Iris pigment epithelial cell (primary cell): Measurements from ENCODE around the gene ANKRD1.

Experiments
- DNase-seq: peaks from one replicate; pipeline ENCODE4 v3.0.0-alpha.2; 2011; ENCODE audit warnings: low read depth

Gene ANKRD1

DNA sequence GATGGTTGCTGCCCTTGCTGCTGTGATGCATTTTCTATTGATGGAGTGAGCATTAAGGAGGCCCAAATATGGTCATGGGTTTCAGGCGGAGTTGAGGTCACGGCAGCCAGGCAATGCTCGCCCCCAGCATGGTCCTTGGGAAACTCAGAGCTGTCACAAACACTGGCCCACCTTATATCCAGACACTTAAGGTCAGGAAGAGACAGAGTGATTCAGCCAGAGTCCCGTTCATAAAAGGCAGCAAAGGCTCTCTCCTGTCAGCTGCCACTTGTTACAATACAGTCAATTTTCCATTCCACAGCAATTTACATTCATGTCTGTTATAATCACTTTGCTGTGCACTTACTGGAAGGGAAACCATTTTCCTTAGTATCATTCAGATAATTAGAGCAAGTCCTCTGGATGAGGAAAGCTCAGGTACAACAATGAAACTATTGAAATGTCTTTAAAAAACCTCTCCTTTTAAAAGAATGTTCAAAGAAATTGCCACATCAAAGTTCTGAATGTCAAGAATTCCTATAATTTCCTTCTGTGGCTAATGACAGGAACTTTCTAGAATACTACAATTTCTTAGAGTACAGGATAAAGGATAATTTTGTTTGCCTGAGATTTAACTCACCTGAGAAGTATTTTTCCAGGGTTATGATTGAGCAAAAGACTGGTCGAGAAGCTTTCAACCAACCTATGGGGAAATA lies 14.8 kb upstream of the ANKRD1 start:
- no peak for DNase-seq

DNA sequence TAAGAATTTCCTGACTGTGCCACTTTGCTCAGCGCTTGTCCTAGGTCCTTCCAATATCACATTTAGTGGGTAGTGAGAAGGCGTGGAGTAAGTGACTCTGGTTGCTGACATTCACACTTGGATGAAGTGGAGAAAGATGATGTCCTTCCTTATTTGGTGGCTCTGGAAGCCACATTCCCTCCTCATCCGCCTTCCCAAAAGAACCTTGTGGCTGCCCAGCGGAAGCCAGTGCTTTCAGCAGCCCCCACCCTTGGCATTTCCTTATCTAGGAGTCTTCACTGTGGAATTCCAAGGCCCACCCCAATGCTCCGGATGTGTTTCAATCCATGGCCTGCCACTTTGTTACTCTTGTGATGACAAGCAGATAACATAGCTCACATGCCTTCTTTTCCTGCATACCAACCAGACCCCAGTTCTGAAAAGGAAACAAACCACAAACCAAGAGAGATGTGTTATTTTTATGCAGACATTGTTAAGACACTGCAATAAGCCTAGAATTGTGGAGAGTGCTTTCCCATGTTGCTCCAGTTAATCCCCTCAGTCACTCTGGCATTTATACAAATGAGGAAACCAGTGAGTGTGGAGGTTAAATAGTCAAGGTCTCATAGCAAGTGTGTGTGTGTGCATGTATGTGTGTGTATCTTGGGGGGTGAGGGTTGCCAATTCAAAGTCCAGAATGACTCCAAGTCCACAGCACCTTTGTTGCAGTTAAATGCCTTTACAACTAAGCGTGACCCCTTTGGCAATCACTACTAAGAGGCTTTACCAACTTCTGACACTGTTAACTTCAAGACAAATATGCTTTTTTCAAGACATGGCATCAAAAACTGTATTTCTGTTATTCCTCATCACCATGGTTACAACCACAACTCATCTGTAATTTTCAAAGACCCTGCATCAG lies 10.3 kb upstream of the ANKRD1 start:
- peak; percentile 91 for DNase-seq

DNA sequence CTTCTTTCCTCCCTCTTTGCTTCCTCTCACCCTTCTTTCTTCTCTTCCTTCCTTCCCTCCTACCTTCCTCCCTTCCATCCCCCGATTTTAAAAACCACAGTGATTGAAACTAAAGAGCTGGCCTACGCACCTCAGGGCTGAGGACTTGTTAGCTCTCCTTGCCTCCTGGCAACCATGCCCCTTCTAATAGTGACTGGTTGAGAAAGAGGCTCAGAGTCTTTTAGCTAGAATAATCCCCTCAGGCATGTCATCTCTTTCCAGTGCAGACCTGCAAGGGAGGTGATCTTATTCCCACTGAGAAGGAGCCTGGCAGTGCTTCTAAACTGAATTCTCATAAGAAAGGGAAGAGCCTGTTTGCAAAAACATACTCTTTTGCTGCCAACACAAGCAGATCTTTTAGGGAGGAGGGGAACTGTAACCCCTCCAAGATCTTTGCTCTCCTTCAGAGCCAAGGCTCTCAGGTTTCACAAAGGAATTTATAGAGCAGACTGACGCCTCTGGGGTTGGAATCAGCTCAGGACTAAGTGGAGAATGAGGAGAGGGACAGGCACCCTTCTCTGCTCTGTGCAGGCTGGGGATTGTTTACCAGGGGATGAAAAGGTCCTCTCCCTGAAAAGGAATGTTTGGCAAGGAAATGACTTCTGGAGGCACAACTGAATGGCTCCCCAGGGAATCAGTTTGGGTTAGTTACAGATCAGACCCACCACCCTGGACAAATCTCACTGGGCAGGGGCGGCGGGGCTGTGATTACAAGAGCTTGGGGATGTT lies 9.4 kb upstream of the ANKRD1 start:
- peak; percentile 87 for DNase-seq

DNA sequence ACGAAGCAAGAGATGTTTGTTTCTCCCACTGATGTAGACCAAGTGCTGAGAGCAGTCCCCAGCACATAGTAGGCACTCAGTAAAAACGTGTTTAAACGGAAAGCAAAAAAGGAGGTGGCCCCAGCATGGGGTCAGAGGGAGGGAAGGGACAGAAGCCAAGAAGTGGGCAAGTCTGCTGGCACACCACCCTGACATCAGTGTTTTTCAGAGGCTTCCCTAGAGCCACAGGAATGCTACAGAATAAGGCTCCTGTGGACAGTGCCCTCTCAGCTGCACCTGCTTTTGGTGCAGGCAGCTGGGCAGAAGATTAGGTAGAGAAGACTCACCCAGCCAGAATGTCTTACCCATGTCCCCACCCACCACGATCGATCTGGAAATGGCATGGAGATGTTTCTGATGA lies 8.3 kb upstream of the ANKRD1 start:
- DNase-seq: no peak

DNA sequence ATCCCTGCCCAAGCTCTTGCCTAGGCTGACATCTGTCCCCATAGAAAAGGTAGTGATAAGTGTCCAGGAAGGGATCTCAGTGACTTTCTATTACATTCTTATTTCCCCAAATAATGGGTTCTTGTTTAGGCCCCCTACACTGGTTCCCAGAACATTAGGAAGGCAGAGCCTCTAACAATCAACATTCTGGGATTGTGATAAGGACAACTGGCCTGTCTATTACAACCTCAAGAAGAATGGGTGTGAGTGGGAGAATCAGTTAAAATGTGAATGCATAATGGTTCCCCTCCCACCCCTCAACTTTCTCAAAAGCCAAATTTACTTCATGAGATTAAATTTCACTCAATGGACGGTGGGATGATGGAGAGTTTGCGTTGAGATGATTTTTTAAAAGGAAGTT lies 6.4 kb upstream of the ANKRD1 start:
- no peak for DNase-seq

DNA sequence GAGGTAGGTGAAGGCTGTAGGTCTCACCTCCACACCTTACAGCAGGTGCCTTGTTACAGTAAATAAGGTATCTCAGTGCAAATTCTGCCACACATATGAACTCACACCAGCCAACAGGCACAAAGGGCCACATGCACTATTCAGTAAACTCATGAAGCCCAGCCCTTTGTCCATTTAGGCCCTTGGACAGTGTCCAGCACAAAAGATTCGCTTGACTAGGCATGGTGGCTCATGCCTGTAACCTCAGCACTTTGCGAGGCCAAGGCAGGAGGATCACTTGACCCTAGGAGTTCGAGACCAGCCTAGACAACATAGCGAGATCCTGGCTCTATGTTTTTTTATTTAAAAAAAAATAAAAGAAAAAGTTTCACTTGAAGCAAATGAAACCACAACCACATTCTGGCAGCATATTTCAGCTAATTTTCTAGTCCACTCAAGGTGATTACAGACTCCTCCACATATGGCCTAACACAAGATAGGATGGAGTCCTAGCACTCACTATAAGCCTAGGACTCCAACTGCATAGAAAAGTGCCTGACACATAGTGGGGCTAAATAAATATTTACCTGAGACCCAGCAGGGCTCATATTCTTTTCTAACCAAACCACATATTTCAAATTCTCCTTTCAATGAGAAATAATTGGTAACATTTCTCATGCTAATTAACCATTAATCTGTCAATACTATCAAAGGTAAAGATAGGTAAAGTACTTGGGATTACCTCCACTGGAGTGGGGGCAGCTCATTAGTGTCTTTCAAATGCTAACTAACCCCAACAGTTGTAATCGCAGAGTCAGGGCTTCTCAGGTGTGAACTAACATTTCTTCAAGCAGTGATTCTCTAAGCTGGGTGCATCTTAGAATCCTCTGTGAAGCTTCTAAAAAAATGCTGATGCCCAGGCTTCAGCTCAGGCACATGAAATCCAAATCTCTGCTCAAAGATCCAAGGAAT lies 4.5 kb upstream of the ANKRD1 start:
- no peak for DNase-seq

DNA sequence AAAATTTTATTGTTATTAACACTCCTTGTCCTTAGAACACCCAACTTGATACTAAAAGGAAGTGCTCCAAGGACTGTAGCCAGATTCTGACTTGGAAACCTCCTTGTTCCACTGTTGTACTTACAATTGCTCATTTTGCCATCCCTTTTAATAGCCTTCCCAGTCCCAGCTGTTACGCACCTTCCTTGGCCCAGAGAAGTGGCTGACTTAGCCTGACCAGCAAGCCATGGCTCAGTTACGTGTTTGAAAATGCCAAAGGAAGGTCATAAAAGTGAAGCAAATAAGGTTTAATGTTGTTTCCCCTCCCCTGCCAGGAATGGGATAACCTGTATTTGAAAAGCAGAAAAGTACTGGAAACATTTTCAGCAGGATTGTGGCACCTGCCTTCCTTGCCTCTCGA lies 3.7 kb upstream of the ANKRD1 start:
- no peak for DNase-seq

DNA sequence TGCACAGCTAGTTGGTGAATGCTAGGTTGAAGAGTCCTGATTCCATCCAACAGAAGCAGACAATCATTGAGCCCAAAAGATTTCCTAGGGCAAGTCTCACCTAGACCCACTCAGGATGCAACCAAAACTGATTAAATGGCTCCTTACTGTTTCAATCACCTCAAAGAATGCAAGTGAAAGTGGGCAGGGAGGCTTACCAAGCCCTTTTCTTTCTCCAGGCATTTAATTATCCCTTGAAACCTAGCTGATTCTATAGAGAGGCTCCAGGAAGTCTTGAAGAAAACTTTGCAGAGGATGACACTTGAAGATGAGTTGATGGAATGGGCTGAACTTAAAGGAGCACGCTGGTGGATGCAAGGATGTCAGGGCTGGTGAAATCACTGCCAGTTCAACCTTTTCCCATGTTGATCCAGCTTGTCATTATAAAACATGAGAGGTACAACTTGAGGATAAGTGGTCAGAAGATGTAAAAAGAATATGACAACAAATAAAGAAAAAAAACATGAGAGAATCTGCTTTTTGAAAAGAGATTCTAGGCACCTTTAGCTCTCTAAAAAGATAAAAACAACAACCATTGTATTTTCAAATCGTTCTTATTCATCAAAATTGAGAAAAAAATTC lies 2.3 kb upstream of the ANKRD1 start:
- no peak for DNase-seq

DNA sequence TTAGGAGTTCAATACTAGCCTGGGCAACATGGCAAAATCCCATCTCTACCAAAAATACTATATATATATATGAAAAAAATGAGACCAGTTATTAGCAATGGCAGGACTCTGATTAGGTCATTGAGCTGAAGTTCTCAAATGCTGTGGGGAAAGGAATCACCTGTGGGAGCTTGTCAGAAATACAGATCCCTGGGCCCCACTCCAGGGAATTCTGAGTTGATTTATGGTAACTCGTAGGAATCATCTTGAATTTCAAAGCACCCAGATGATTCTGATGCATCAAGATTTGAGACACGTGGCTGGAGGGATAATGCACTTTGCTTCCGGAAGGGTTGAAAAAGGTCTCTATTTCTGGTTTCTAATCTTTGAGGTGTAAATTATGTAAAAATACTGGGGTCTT lies 1.0 kb upstream of the ANKRD1 start:
- no peak for DNase-seq

DNA sequence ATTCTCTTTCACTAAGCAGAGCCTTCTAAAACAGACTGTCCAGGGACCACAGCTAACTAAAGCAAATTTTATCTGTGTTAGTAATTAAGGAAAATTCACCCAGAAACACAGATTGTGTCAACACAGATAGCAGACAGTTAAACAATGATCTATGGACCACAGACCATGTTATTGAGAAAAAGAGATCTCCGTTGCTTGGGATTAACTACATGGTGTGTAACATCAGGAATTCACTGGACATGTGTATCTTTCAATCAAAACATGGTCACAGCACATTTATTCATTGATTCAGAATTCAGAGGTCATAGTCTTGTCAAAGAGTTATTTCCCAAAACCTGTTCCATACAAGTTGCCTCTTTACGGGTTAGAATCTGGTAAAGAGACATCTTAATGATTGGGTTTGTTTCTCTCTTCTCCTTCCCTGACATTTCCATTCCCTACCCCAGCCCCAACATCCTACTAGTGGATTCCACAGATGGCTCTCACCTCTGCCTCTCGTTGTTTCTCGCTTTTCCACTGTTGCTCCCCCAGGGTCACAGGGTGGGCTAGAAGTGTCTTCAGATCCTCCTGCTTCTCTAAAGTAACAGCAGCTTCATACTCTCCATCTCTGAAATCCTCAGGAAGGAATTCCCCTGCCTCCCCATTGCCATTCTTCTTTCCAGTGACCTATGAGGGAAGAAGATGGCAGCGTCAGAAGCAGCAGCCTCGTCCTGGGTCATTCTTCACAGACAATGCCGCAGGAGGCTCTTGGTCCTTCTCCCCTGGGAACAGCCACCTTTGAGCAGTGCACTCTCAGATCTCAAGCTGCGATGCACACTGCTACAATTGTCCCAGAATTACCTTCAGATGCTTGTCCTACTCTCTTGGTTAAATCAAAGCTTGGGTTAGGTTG lies 958 bp downstream of the ANKRD1 start:
- no peak for DNase-seq

DNA sequence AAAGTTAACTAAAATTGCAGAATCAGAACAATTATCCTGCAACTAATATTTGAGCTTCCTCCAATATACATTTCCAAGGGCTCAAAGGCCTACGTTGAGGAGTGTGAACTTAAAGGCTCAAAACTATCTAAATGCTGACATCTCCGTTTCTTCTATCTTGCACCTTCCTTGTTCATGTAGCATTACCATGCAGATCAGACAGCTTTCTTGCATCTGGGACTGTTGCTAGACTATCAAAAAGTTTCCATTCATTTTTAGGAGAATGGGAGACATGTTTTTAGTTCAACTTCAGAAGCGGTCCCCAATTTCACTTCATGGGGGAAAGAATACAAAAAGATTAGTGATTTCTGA lies 2.9 kb downstream of the ANKRD1 start:
- DNase-seq: no peak

DNA sequence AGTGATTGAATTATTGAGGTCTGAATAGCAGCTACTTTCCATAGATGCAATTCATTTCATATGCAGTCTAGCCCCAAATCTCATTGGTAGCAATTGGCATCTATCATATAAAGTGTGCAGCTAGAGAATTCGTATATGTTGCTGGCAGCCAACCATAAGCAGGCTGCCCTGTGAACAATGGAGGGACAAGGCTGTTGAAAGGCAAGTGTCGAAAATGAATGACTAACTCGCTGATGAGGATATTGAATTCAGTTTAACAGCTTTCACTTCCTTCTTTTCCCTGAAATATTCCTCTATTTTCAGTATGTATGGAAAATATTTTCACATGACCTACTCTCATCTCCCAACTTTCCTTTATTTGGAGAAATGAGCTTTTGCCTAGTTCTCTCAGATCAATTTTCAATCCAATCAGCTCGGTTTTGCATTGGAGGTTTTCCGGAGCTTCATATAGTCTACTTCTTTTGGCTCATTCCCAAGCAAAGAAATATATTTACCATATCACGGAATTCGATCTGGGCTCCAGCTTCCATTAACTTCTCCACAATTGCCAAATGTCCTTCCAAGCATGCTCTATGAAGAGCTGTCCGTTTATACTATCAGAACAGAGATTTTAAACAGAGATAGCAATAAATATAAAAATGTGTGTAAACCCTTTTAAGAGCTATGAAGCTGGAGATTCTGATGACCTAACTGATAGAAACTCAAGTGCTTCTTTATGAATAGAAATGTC lies 3.5 kb downstream of the ANKRD1 start:
- DNase-seq: no peak

DNA sequence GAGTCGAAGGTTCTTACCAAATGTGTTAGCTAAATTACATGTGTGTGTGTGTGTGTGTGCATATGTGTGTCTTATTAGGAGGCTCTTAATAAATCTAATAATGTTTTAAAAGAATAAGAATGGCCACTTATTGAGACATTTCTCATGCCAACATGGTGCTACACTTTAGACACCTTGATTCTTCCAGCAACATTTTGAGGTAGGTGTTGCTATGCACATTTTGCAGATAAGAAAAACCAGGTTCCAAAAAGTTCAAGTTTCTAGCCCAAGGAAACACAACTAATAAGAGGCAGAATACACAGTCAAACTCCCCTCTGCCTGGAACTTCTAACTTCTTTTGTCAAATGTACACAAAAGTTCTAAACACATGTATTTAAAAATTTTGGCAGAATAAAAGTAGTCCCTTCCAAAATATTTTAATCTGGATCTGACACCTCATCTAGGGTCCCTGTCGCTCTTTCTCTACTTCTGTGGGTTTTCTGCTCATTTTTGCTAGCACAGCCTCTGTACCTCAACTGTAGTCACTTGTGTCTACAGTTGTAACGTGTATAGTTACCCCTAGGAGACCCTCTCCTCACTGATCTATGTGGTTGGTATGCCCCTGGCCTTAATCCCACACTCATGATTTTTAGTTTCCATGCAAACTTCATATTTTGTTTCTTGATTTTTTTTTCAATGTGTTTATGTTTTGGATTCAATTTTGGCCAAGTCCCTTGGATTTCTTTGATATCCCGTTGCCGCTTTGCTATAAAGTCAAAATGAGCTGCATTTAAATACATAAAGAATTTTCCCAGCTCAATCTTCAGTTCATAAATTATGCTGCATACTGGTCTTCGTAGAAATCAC lies 4.3 kb downstream of the ANKRD1 start:
- no peak for DNase-seq

DNA sequence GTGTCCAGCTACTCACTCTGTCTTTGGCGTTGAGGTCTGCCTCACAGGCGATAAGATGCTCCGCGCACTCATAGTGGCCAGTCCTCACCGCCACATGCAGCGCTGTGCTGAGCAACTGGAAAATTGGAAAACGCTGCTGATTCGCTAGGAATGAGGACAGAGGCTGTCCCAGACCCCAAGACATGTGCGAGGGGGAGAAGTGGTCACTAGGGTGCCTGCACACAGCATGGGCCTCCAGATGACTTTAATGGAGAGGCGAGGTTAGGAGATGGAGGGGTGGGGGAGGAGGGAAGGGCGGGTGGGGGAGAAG lies 5.2 kb downstream of the ANKRD1 start:
- DNase-seq: no peak

DNA sequence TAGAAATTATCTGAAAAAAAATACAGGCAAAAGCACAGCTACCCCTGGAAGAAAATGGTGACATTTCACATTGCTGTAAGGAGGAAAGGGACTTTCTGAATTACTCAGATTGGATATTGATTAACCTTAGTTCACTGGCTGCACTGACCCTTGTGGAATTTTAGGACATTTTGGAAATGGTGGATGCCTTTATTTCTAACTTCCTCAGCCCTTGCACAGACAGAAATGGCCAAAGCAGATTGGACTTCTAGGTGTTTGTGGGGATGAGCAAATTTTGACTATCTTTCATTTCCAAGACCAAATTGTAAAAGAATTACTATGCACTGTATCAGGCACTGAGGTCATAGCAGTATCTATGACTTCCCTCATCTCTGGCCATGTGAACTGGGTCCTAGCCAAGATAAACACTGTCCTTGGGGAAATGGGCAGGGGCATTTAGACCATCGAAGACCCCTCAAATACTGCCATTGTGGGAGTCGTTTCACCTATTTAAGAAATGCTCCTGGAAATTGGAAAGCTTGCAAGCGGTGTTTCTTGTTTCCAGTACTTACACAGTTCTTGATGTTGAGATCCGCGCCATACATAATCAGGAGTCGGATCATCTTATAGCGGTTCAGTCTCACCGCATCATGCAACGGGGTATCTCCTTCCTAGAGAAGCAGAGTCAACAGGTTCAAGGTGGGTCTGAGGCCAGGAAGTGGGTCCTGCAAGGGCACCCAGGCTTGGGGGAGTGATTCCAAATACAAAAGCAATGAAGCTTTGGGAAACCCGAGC lies 5.7 kb downstream of the ANKRD1 start:
- DNase-seq: no peak

DNA sequence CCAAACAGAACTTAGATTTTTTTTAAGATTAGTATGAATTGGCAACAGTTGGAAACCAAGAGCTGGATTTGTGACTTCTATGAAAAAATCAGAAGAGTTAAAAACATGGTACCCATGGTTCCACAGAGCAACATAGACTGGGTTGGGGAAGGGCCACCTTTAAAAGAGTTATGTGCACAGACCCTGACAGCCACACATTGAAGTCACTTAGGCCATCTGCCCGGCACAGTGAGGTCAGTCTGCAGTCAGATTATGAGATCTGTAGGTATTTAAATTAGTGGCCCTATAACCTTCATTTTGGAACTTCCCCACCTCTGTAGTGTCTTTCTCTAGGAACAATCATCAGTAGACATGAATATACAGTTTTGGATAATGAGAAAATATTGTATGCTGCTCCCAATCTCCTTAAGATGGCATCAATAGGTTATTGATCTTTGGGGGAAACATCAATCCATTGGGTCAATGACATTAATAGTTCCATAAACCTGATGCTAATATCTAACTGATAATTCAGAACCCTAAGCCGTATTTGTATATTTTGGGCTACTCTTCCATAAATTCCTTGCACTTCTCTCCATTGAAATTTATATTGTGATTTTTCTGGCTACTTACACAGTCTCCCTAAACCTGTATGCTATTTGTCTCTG lies 7.0 kb downstream of the ANKRD1 start:
- no peak for DNase-seq

DNA sequence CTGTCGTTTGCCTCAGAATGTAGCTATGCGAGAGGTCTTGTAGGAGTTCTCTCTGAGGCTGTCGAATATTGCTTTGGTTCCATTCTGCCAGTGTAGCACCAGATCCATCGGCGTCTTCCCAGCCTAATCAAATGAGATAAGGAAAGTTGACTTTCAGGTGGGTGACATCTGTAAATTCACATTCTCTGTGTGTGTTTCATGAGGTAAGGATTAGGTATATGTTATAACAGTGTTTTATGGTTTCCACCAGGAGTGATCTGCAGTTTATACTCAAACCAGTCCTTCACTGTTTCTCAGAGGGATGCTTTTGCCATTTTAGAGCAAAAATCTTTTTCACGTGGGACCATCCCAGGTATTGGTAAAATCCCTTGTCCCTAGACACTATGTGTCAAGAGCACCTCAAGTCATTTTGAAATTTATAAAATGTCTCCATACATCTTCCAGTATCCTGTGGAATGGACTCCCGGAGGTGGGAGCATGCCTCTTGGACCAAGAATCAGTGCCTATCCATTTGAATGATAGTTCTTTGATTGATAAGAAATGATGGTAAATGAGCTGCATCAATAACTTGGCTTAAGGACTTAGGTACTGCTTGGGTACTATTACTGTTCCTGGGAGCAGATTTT lies 7.9 kb downstream of the ANKRD1 start:
- no peak for DNase-seq
